GM06990 (cell line): ENCODE measurements around the gene LLGL1.

Experiments
- DNase-seq: peaks from one replicate; pipeline ENCODE4 v3.0.0-alpha.2; 2011; ENCODE audit not compliant: insufficient read length; ENCODE audit errors: extremely low read depth
- H3K27me3 ChIP-seq: replicated peaks from 2 replicates; pipeline ENCODE4 v1.6.0; 2011; ENCODE audit warnings: low read length; ENCODE audit not compliant: control insufficient read depth, insufficient read depth
- H3K36me3 ChIP-seq: 2 replicates; pipeline ENCODE4 v1.5.1; 2011; ENCODE audit warnings: low read length; ENCODE audit not compliant: control insufficient read depth, insufficient read depth
- H3K4me3 ChIP-seq: replicated peaks from 2 replicates; pipeline ENCODE4 v1.5.1; 2011; ENCODE audit warnings: low read depth, mild to moderate bottlenecking, control low read depth, low read length
- TF ChIP-seq, protein P1 (sequence below): IDR thresholded peaks from 2 replicates; pipeline ENCODE4 v1.5.1; 2011; ENCODE audit warnings: low read length, control low read depth, mild to moderate bottlenecking, inconsistent platforms; ENCODE audit not compliant: insufficient read depth, poor library complexity, severe bottlenecking

The LLGL1 gene

DNA sequence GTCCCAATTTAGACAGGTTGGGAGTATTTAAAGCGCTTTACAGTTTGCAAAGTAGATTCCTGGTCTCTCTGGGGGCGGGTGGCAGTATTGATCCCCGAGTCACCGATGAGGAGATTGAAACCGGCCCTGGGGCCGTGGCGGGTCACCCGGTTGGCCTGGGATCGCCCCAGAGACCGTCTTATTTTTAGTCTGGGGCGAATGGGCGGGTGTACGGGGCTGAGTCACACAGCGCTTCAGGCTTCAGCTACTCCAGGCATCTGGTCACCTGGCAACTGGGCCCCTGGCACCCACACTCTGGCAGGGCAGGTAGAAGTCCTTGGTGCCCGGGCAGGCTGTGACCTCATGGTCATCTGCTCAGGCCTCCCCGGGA is 35.7 kb downstream of the LLGL1 start:
- TF ChIP-seq, protein P1, sequence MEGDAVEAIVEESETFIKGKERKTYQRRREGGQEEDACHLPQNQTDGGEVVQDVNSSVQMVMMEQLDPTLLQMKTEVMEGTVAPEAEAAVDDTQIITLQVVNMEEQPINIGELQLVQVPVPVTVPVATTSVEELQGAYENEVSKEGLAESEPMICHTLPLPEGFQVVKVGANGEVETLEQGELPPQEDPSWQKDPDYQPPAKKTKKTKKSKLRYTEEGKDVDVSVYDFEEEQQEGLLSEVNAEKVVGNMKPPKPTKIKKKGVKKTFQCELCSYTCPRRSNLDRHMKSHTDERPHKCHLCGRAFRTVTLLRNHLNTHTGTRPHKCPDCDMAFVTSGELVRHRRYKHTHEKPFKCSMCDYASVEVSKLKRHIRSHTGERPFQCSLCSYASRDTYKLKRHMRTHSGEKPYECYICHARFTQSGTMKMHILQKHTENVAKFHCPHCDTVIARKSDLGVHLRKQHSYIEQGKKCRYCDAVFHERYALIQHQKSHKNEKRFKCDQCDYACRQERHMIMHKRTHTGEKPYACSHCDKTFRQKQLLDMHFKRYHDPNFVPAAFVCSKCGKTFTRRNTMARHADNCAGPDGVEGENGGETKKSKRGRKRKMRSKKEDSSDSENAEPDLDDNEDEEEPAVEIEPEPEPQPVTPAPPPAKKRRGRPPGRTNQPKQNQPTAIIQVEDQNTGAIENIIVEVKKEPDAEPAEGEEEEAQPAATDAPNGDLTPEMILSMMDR, result no peak
- Histone ChIP-seq H3K27me3 (no peaks in the 10 kb centered on the region), H3K36me3 (peaks cover 11% of the 10 kb centered on the region), H3K4me3 (peak overlapping the region; percentile 73)
- no peak for DNase-seq

DNA sequence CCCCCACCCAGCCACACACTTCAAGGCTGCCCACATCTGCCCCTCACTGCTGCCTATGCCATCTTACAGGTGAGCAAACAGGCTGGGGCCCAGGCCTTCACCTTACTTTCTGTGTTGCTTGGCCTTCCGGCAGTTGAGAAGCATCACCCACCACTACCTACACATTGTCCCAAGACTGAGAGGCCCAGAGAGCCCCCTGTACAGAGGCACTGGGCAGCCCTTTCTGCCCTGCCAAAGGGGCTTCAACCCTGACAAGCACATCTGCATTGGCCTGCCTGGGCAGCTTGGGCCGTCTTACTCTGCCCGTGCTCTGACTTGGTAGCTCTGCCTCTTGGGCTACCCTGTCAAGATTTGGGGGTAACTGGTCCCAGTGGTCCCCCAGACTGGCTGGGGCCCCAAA is 36.2 kb downstream of the LLGL1 start:
- H3K4me3 ChIP-seq, result peak overlapping the region; percentile 73; the same call in 1 of the 2 replicates
- no peak for DNase-seq
- TF ChIP-seq, protein P1, result no peak
- no peaks in the 10 kb centered on the region for H3K27me3 ChIP-seq
- peaks cover 6% of the 10 kb centered on the region for H3K36me3 ChIP-seq

DNA sequence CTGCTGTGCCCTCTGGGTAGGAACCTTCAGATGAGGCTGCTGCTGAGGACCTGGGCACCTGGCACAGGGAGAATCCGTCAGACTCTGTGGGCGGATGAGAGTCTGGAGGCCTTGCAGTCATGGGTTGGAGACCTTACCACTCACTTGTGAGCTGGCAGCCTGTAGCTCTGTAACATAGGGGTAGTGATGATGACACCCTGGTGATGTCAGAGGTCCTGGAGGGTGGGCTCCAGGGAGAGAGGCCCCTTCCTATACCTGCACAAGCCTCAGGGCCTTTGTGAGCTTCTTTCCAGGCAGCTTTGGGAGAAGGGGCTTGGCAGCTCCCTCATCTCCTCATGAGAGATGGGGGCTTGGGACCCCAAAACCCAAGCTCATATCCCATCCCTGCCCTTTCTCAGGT is 36.7 kb downstream of the LLGL1 start:
- Histone ChIP-seq H3K36me3 (peaks cover 6% of the 10 kb centered on the region), H3K27me3 (no peaks in the 10 kb centered on the region), H3K4me3 (no peak overlapping the region)
- TF ChIP-seq, protein P1, result no peak
- no peak for DNase-seq

GRCh38 chr17:18262641-18263040 is 37.2 kb downstream of the LLGL1 start:
- TF ChIP-seq, protein P1, result no peak
- Histone ChIP-seq H3K4me3 (no peak overlapping the region), H3K36me3 (peaks cover 6% of the 10 kb centered on the region), H3K27me3 (no peaks in the 10 kb centered on the region)
- no peak for DNase-seq

- DNase-seq, result no peak
- TF ChIP-seq, protein P1, result no peak
- no peak overlapping the region for H3K4me3 ChIP-seq
- no peaks in the 10 kb centered on the region for H3K27me3 ChIP-seq
- H3K36me3 ChIP-seq, result peaks cover 6% of the 10 kb centered on the region
Measured at GRCh38 chr17:18263885-18264682, 38.6 kb downstream of the LLGL1 start.
